ENCODE results near the gene CCDC74A.

The CCDC74A gene

GRCh38 chr2:131577812-131578211 is 50.1 kb downstream of the CCDC74A start:
- ATAC-seq (ENCODE audit: insufficient read depth, low read depth) (no peak), DNase-seq (no peak)
- Histone ChIP-seq H3K4me1 (ENCODE audit: insufficient read depth, low read length) (no peaks in the 10 kb centered on the region), H3K27ac (ENCODE audit: low read length) (no peak overlapping the region), H3K4me3 (ENCODE audit: low read depth in 1 of 2, low read length in 2 of 2) (no peak overlapping the region), H3K4me2 (ENCODE audit: insufficient read depth, low read length) (no peak overlapping the region), H3K9ac (ENCODE audit: low read depth, low read length) (no peak overlapping the region), H3K27me3 (ENCODE audit: insufficient read depth, low read length, poor library complexity) (peaks cover 18% of the 10 kb centered on the region), H4K20me1 (ENCODE audit: insufficient read depth, low read length) (no peaks in the 10 kb centered on the region), H3K9me3 (ENCODE audit: insufficient read depth, low read length, severe bottlenecking) (no peaks in the 10 kb centered on the region), H2AFZ (ENCODE audit: low read depth, low read length) (no peak overlapping the region), H3K79me2 (ENCODE audit: insufficient read depth, low read length) (no peaks in the 10 kb centered on the region), H3K36me3 (ENCODE audit: insufficient read depth, low read length) (no peaks in the 10 kb centered on the region)
- no peak for TF ChIP-seq CTCF (IDR thresholded peaks at IDR 0.05; ENCODE audit: borderline replicate concordance, extremely low read depth, low read length, poor library complexity, severe bottlenecking)
- no peak for TF ChIP-seq EZH2 (IDR thresholded peaks at IDR 0.05; ENCODE audit: borderline replicate concordance, low read depth, low read length, severe bottlenecking)

- Histone ChIP-seq H3K4me1 (ENCODE audit: insufficient read depth, low read length) (no peaks in the 10 kb centered on the region), H3K36me3 (ENCODE audit: insufficient read depth, low read length) (no peaks in the 10 kb centered on the region), H3K9me3 (ENCODE audit: insufficient read depth, low read length, severe bottlenecking) (no peaks in the 10 kb centered on the region), H3K27ac (ENCODE audit: low read length) (no peak overlapping the region), H3K79me2 (ENCODE audit: insufficient read depth, low read length) (no peaks in the 10 kb centered on the region), H3K4me3 (ENCODE audit: low read depth in 1 of 2, low read length in 2 of 2) (no peak overlapping the region), H3K27me3 (ENCODE audit: insufficient read depth, low read length, poor library complexity) (peaks cover 11% of the 10 kb centered on the region), H4K20me1 (ENCODE audit: insufficient read depth, low read length) (no peaks in the 10 kb centered on the region), H3K9ac (ENCODE audit: low read depth, low read length) (no peak overlapping the region), H3K4me2 (ENCODE audit: insufficient read depth, low read length) (no peak overlapping the region), H2AFZ (ENCODE audit: low read depth, low read length) (no peak overlapping the region)
- DNase-seq (no peak), ATAC-seq (ENCODE audit: insufficient read depth, low read depth) (no peak)
- TF ChIP-seq EZH2 (IDR thresholded peaks at IDR 0.05; ENCODE audit: borderline replicate concordance, low read depth, low read length, severe bottlenecking) (no peak), CTCF (IDR thresholded peaks at IDR 0.05; ENCODE audit: borderline replicate concordance, extremely low read depth, low read length, poor library complexity, severe bottlenecking) (no peak)
These were observed 52.5 kb downstream of the CCDC74A start for GRCh38 chr2:131580187-131580586.
